ENCODE data around the gene TBXAS1. TPM values are rescaled to one million over a fixed set of nuclear protein-coding genes. Genes with fewer than 3 reads are reported as not detected.
"Not testable (repeated sequence)": the region's sequence is repeated elsewhere in the genome, so short reads cannot be mapped to it uniquely, and the experiment has no call there.

The TBXAS1 gene
- total RNA-seq, 4 donors from 2014 or later: 9.8 to 31.3 (median 13.5) TPM

- no peak overlapping the region for H3K27ac ChIP-seq (replicated peaks in 1 of 4)
- H3K4me1 ChIP-seq: no peaks in the 10 kb centered on the region
- no peak overlapping the region for H3K4me3 ChIP-seq
- H3K36me3 ChIP-seq: no peaks in the 10 kb centered on the region
- DNase-seq (ENCODE audit: extremely low spot score): no peak
- H3K9me3 ChIP-seq: no peaks in the 10 kb centered on the region
- over 99% methylated on average over 12 of the region's 13 CpGs for WGBS
- intact Hi-C loops (cut with DNase I): no loop called here
- H3K27me3 ChIP-seq: no peaks in the 10 kb centered on the region
- TF ChIP-seq POLR2AphosphoS5 (IDR thresholded peaks at IDR 0.05) (no peak), CTCF (IDR thresholded peaks at IDR 0.05) (no peak), EP300 (IDR thresholded peaks at IDR 0.05) (no peak), POLR2A (IDR thresholded peaks at IDR 0.05; ENCODE audit: low read depth) (no peak)
Observed at GRCh38 chr7:139840776-139841175, 11.7 kb downstream of the TBXAS1 start.

- DNase-seq (ENCODE audit: extremely low spot score): peak; percentile 82
- TF ChIP-seq POLR2A (IDR thresholded peaks at IDR 0.05; ENCODE audit: low read depth) (no peak), CTCF (IDR thresholded peaks at IDR 0.05) (no peak), EP300 (IDR thresholded peaks at IDR 0.05) (no peak), POLR2AphosphoS5 (IDR thresholded peaks at IDR 0.05) (no peak)
- H3K36me3 ChIP-seq: no peaks in the 10 kb centered on the region
- H3K27ac ChIP-seq (replicated peaks in 1 of 4): no peak overlapping the region
- intact Hi-C loops (cut with DNase I): no loop called here
- no peaks in the 10 kb centered on the region for H3K9me3 ChIP-seq
- H3K27me3 ChIP-seq: no peaks in the 10 kb centered on the region
- H3K4me3 ChIP-seq: no peak overlapping the region
- WGBS: 74% methylated on average over 12 of the region's 15 CpGs
- no peaks in the 10 kb centered on the region for H3K4me1 ChIP-seq
Observed at GRCh38 chr7:139842401-139843210, 13.5 kb downstream of the TBXAS1 start.

GRCh38 chr7:139843211-139843537, 14.1 kb downstream of the TBXAS1 start:
- intact Hi-C loops (cut with DNase I); H3K27me3 ChIP-seq; H3K36me3 ChIP-seq; H3K9me3 ChIP-seq; H3K4me3 ChIP-seq; DNase-seq (ENCODE audit: extremely low spot score); H3K4me1 ChIP-seq; H3K27ac ChIP-seq (replicated peaks in 1 of 4): not testable (repeated sequence)
- WGBS: 88% methylated on average over 4 of the region's 4 CpGs

- Histone ChIP-seq H3K4me3 (no peak overlapping the region), H3K36me3 (no peaks in the 10 kb centered on the region), H3K4me1 (no peaks in the 10 kb centered on the region), H3K9me3 (no peaks in the 10 kb centered on the region), H3K27ac (replicated peaks in 1 of 4) (no peak overlapping the region), H3K27me3 (no peaks in the 10 kb centered on the region)
- intact Hi-C loops (cut with DNase I): no loop called here
- 71% methylated on average over 4 of the region's 4 CpGs for WGBS
- no peak for DNase-seq (ENCODE audit: extremely low spot score)
- TF ChIP-seq POLR2AphosphoS5 (IDR thresholded peaks at IDR 0.05): no peak
- no peak for TF ChIP-seq EP300 (IDR thresholded peaks at IDR 0.05)
- no peak for TF ChIP-seq POLR2A (IDR thresholded peaks at IDR 0.05; ENCODE audit: low read depth)
- no peak for TF ChIP-seq CTCF (IDR thresholded peaks at IDR 0.05)
Observed at GRCh38 chr7:139844779-139845442, 15.8 kb downstream of the TBXAS1 start.

GRCh38 chr7:139845443-139845805, 16.4 kb downstream of the TBXAS1 start:
- DNase-seq (ENCODE audit: extremely low spot score): peak; percentile 37
- TF ChIP-seq POLR2AphosphoS5 (IDR thresholded peaks at IDR 0.05): no peak
- no peak for TF ChIP-seq POLR2A (IDR thresholded peaks at IDR 0.05; ENCODE audit: low read depth)
- no peak for TF ChIP-seq EP300 (IDR thresholded peaks at IDR 0.05)
- TF ChIP-seq CTCF (IDR thresholded peaks at IDR 0.05): no peak
- no peaks in the 10 kb centered on the region for H3K27me3 ChIP-seq
- no peaks in the 10 kb centered on the region for H3K4me1 ChIP-seq
- WGBS: 79% methylated on average over 4 of the region's 4 CpGs
- intact Hi-C loops (cut with DNase I): no loop called here
- no peak overlapping the region for H3K27ac ChIP-seq (replicated peaks in 1 of 4)
- no peaks in the 10 kb centered on the region for H3K9me3 ChIP-seq
- no peak overlapping the region for H3K4me3 ChIP-seq
- no peaks in the 10 kb centered on the region for H3K36me3 ChIP-seq

All from esophagus muscularis mucosa (tissue), 4 donors.